CD8-positive, alpha-beta memory T cell (primary cell): ENCODE measurements around the gene LDLR. TPM values are rescaled to one million over a fixed set of nuclear protein-coding genes. Genes with fewer than 3 reads are reported as not detected.
"Not testable (repeated sequence)": the region's sequence is repeated elsewhere in the genome, so short reads cannot be mapped to it uniquely, and the experiment has no call there.

Experiments
- CTCF ChIA-PET: fragments of 350-600 bp; sonication (Branson Sonifier 250); formaldehyde crosslinking; loops from one replicate; lab custom pipeline; 2021; ENCODE audit warnings: antibody characterized with exemption; lab: Charles Lee
- POLR2A ChIA-PET: fragments of 350-600 bp; sonication (Branson Sonifier 250); formaldehyde crosslinking; loops from one replicate; lab custom pipeline; 2021; ENCODE audit warnings: antibody characterized with exemption; lab: Charles Lee
- DNase-seq, 5 donors: peaks; one replicate each; pipeline versions ENCODE4 v3.0.0 to v3.0.0-alpha.2; 2020 to 2022; ENCODE audit warnings: mixed read lengths in 1 of 5
- H3K27ac ChIP-seq: one replicate; pipeline ENCODE4 v1.7.0; 2013; ENCODE audit warnings: low read depth, mild to moderate bottlenecking, low read length, moderate library complexity
- H3K27me3 ChIP-seq: 2 replicates; pipeline ENCODE4 v1.7.0; 2013; ENCODE audit warnings: low read length, mild to moderate bottlenecking; ENCODE audit not compliant: insufficient read depth, poor library complexity, severe bottlenecking
- H3K36me3 ChIP-seq: 2 replicates; pipeline ENCODE4 v1.7.0; 2013; ENCODE audit warnings: mild to moderate bottlenecking, low read length, moderate library complexity; ENCODE audit not compliant: insufficient read depth
- H3K4me1 ChIP-seq: 2 replicates; pipeline ENCODE4 v1.7.0; 2013; ENCODE audit warnings: mild to moderate bottlenecking, low read length, moderate library complexity; ENCODE audit not compliant: insufficient read depth
- H3K4me3 ChIP-seq: 2 replicates; pipeline ENCODE4 v1.7.0; 2013; ENCODE audit warnings: mild to moderate bottlenecking, low read length
- H3K9me3 ChIP-seq: 2 replicates; pipeline ENCODE4 v1.7.0; 2013; ENCODE audit warnings: mild to moderate bottlenecking, low read length
- H3K27ac Mint-ChIP-seq, 8 donors: one replicate each; pipeline ENCODE4 v1.8.0; 2020 to 2021; ENCODE audit warnings: mixed read lengths in 8 of 8, mild to moderate bottlenecking in 6 of 8, inconsistent platforms in 3 of 8, moderate library complexity in 3 of 8
- H3K27me3 Mint-ChIP-seq, 2 donors: one replicate each; pipeline ENCODE4 v1.8.0; 2020 to 2021; ENCODE audit warnings: mixed read lengths in 2 of 2, mild to moderate bottlenecking in 1 of 2, moderate library complexity in 1 of 2
- H3K36me3 Mint-ChIP-seq, 3 donors: one replicate each; pipeline ENCODE4 v1.8.0; 2020 to 2021; ENCODE audit warnings: mixed read lengths in 3 of 3, inconsistent platforms in 1 of 3, mild to moderate bottlenecking in 1 of 3
- H3K4me1 Mint-ChIP-seq, 3 donors: one replicate each; pipeline ENCODE4 v1.8.0; 2020 to 2021; ENCODE audit warnings: mixed read lengths in 3 of 3, inconsistent platforms in 1 of 3, mild to moderate bottlenecking in 1 of 3
- H3K4me3 Mint-ChIP-seq, 7 donors: one replicate each; pipeline ENCODE4 v1.8.0; 2020 to 2021; ENCODE audit warnings: mixed read lengths in 7 of 7, mild to moderate bottlenecking in 6 of 7, moderate library complexity in 4 of 7, inconsistent platforms in 2 of 7
- H3K9me3 Mint-ChIP-seq, 5 donors: one replicate each; pipeline ENCODE4 v1.8.0; 2020 to 2022; ENCODE audit warnings: mixed read lengths in 5 of 5, mild to moderate bottlenecking in 3 of 5, moderate library complexity in 2 of 5, inconsistent platforms in 1 of 5
- polyA plus RNA-seq: library from polyadenylated mRNA; unstranded; fragments of 300-500 nt; fragmentation: Illumina TruSeq; gene quantifications from one replicate; pipeline ENCODE4 v1.2.3, GENCODE V29; 2021
- total RNA-seq, 2 experiments: library from RNA; stranded (reverse); gene quantifications; one replicate each; pipeline ENCODE4 v1.2.3, GENCODE V29; 2021

Gene LDLR
- total and polyA plus RNA-seq, 3 experiments from 2014 or later = 8.2 to 35.1 (median 27.7) TPM

DNA sequence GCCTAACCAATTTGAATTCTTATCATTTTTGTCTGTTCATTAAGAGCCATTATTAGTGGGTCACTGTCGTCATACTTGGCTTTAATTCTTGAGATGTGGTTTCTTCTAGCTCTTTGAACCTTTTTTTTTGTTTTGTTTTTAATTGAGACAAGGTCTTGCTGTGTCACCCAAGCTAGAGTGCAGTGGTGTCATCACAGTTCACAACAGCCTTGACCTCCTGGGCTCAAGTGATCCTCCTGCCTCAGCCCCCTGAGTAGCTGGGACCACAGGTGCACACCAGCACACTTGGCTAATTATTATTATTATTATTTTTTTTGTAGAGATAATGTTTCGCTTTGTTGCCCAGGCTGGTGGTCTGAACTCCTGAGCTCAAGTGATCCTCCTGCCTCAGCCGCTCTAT, 25.8 kb upstream of the LDLR start:
- peak overlapping the region in 3 of 8 donors; percentile 45 to 86 (median 57) for H3K27ac Mint-ChIP-seq
- Histone ChIP-seq H3K27ac (no peak overlapping the region), H3K4me1 (no peaks in the 10 kb centered on the region), H3K27me3 (no peaks in the 10 kb centered on the region), H3K36me3 (peaks cover 7% of the 10 kb centered on the region), H3K9me3 (no peaks in the 10 kb centered on the region), H3K4me3 (no peak overlapping the region)
- H3K4me3 Mint-ChIP-seq = no peak overlapping the region
- H3K9me3 Mint-ChIP-seq = no peaks in the 10 kb centered on the region
- peaks cover 5 to 47% (median 8%) of the 10 kb centered on the region in 3 donors for H3K36me3 Mint-ChIP-seq
- no peaks in the 10 kb centered on the region for H3K27me3 Mint-ChIP-seq
- no peaks in the 10 kb centered on the region for H3K4me1 Mint-ChIP-seq
- DNase-seq = no peak
- POLR2A ChIA-PET = no interaction called here
- CTCF ChIA-PET = interaction anchor here (1.2 to 1.8 kb wide), 2 partner anchors 28 to 63 kb away, joined by 4 to 7 read pairs; no protein-coding TSS in a partner anchor

DNA sequence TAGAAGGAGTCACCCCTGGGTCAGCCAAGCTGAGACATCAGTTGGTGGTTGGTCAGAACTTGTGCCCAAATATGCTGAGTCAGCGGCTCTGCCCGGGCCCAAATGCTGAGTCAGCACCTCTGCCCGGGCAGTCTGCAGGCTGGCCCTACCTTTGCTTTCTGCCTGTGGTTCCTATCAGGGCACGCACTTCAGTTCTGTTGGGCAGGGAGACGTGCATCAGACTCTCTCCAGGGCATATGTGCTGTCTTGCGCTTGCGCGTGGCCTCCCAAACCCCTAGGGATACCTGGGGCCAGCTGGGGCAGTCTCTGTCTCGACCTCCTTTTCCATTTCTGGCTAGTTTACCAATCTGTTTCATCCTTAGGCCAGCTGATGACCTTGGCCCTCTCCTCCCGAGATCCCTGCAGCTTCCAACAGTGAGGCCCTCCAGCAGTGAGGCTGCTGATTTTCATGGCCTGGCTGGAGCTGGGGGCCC, 24.4 kb upstream of the LDLR start:
- ChIA-PET CTCF (interaction anchor here (0.8 to 1.8 kb wide), 3 partner anchors 26 to 62 kb away, joined by 3 to 7 read pairs (median 3); no protein-coding TSS in a partner anchor), POLR2A (interaction anchor here (0.6 kb wide), 1 partner anchor 28 kb away, joined by 5 read pairs; no protein-coding TSS in a partner anchor)
- DNase-seq = no peak
- Mint-ChIP-seq H3K27me3 (no peaks in the 10 kb centered on the region), H3K4me1 (peaks cover 0 to 4% (median 0%) of the 10 kb centered on the region in 3 donors), H3K4me3 (no peak overlapping the region), H3K36me3 (peaks cover 5 to 42% (median 9%) of the 10 kb centered on the region in 3 donors), H3K9me3 (no peaks in the 10 kb centered on the region), H3K27ac (no peak overlapping the region)
- no peaks in the 10 kb centered on the region for H3K27me3 ChIP-seq
- no peak overlapping the region for H3K27ac ChIP-seq
- H3K36me3 ChIP-seq = peaks cover 7% of the 10 kb centered on the region
- no peaks in the 10 kb centered on the region for H3K4me1 ChIP-seq
- no peaks in the 10 kb centered on the region for H3K9me3 ChIP-seq
- H3K4me3 ChIP-seq = no peak overlapping the region

DNA sequence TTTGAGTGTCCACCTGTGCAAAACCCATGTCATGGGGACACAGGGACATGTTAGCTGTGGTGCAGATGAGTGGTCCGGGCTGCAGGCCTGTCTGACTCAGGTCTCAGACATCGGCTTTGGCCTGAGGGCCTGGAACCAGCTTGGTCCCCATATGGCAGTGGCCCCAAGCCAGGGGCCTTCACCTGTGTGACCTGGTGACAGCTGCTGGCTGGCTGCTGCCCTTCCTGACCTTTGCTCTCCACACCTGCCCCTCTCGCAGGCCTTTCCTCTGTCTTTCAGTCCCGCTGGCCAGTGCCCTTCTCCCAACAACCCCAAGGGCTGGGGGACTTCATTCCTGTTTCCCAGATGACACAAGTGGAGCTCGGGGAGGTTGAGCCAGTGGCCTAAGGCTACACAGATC, 22.9 kb upstream of the LDLR start:
- H3K27me3 Mint-ChIP-seq = no peaks in the 10 kb centered on the region

DNA sequence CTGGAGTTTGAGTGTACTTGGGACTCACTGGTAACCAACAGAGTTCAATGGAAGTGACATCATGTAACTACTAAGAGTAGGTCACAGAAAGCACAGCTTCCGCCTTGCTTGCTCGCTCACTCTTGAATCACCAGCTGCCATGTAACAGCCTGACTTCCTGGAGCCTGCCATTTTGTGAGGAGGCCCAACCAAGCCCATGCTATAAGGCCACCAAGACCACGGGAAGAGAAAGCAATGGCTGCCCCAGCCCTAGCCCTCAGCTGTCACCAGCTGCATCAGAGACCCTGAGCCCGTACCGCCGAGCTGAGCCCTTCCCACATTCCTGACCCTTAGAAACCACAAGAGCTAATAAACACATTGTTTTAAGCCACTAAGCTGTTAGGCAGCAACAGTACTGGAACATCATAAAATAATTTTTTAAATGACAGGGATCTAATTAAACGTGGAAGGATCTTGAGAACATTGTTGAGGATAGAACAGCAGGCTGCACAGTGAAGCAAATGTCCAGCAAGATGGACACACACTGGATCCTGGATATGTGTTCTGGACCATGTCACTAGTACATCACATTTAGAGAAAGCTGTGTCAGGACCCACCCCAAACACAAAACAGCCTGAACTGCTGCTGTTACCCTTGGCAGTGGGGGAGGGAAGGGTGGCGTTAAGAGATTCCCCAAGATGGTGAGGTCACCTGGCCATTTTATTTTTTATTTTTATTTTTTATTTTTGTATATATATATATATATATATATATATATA, 21.7 kb upstream of the LDLR start:
- ChIA-PET CTCF (no interaction called here), POLR2A (no interaction called here)
- H3K36me3 Mint-ChIP-seq = peaks cover 5 to 23% (median 7%) of the 10 kb centered on the region in 3 donors
- no peaks in the 10 kb centered on the region for H3K36me3 ChIP-seq
- H3K27ac ChIP-seq = no peak overlapping the region
- no peak overlapping the region for H3K4me3 Mint-ChIP-seq
- peaks cover 0 to 4% (median 0%) of the 10 kb centered on the region in 3 donors for H3K4me1 Mint-ChIP-seq
- no peaks in the 10 kb centered on the region for H3K4me1 ChIP-seq
- DNase-seq = no peak
- H3K4me3 ChIP-seq = no peak overlapping the region
- no peaks in the 10 kb centered on the region for H3K9me3 ChIP-seq
- no peaks in the 10 kb centered on the region for H3K27me3 Mint-ChIP-seq
- peak overlapping the region in 1 of 8 donors; percentile 54 for H3K27ac Mint-ChIP-seq
- no peaks in the 10 kb centered on the region for H3K9me3 Mint-ChIP-seq
- H3K27me3 ChIP-seq = no peaks in the 10 kb centered on the region

More for the DNA sequence above, 22.9 kb upstream of the LDLR start:
- Mint-ChIP-seq H3K27ac (peak overlapping the region in 1 of 8 donors; percentile 79), H3K4me3 (no peak overlapping the region), H3K36me3 (peaks cover 5 to 33% (median 9%) of the 10 kb centered on the region in 3 donors), H3K9me3 (no peaks in the 10 kb centered on the region), H3K4me1 (peaks cover 0 to 4% (median 0%) of the 10 kb centered on the region in 3 donors)
- DNase-seq = no peak
- ChIA-PET POLR2A (no interaction called here), CTCF (no interaction called here)
- Histone ChIP-seq H3K4me3 (no peak overlapping the region), H3K9me3 (no peaks in the 10 kb centered on the region), H3K27ac (no peak overlapping the region), H3K36me3 (peaks cover 7% of the 10 kb centered on the region), H3K4me1 (no peaks in the 10 kb centered on the region), H3K27me3 (no peaks in the 10 kb centered on the region)

DNA sequence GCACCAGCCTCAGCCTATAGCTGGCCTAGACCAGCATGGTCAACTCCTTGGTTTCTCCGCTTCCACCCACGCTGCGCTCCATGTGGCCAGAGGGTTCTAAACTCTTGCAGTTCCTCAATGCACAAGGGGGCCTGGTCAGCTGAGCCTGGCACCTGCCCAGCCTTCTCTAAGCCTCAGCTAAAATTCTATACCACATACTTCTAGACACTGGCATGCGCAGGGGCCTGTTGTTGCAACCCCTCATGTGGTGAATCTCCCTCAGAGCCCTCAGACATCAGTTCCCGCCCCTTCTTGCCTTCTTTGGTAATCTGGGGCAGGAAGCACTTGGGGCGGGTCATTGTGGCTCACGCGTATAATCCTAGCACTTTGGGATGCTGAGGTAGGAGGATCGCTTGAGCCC, 19.7 kb upstream of the LDLR start:
- Mint-ChIP-seq H3K36me3 (peaks cover 5 to 16% (median 7%) of the 10 kb centered on the region in 3 donors), H3K4me1 (peaks cover 2 to 7% (median 7%) of the 10 kb centered on the region in 3 donors), H3K27ac (peak overlapping the region in 2 of 8 donors; percentile 77 to 92), H3K4me3 (no peak overlapping the region), H3K9me3 (no peaks in the 10 kb centered on the region), H3K27me3 (no peaks in the 10 kb centered on the region)
- Histone ChIP-seq H3K9me3 (no peaks in the 10 kb centered on the region), H3K36me3 (no peaks in the 10 kb centered on the region), H3K27ac (no peak overlapping the region), H3K27me3 (no peaks in the 10 kb centered on the region), H3K4me3 (no peak overlapping the region), H3K4me1 (no peaks in the 10 kb centered on the region)
- CTCF ChIA-PET = no interaction called here
- POLR2A ChIA-PET = no interaction called here
- no peak for DNase-seq

DNA sequence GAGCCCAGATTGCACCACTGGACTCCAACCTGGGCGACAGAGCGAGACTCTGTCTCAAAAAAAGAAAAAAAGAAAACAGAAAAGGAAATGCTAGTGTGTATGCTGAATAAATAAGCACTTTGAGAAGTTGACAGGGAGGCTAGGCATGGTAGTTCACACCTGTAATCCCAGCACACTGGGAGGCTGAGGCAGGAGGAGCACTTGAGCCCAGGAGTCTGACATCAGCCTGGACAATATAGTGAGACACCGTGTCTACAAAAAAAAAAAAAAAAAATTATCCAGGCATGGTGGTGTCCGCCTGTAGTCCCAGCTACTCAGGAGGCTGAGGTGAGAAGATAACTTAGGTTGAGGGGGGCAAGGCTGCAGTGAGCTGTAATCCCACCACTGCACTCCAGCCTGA, 19.1 kb upstream of the LDLR start:
- Histone ChIP-seq H3K9me3 (no peaks in the 10 kb centered on the region), H3K27ac (no peak overlapping the region), H3K27me3 (no peaks in the 10 kb centered on the region), H3K4me1 (no peaks in the 10 kb centered on the region), H3K4me3 (no peak overlapping the region), H3K36me3 (no peaks in the 10 kb centered on the region)
- H3K9me3 Mint-ChIP-seq = no peaks in the 10 kb centered on the region
- H3K27me3 Mint-ChIP-seq = no peaks in the 10 kb centered on the region
- peaks cover 4 to 9% (median 8%) of the 10 kb centered on the region in 3 donors for H3K4me1 Mint-ChIP-seq
- H3K4me3 Mint-ChIP-seq = no peak overlapping the region
- H3K36me3 Mint-ChIP-seq = peaks cover 5 to 11% (median 7%) of the 10 kb centered on the region in 3 donors
- ChIA-PET POLR2A (no interaction called here), CTCF (no interaction called here)
- DNase-seq = no peak
- H3K27ac Mint-ChIP-seq = peak overlapping the region in 1 of 8 donors; percentile 33

DNA sequence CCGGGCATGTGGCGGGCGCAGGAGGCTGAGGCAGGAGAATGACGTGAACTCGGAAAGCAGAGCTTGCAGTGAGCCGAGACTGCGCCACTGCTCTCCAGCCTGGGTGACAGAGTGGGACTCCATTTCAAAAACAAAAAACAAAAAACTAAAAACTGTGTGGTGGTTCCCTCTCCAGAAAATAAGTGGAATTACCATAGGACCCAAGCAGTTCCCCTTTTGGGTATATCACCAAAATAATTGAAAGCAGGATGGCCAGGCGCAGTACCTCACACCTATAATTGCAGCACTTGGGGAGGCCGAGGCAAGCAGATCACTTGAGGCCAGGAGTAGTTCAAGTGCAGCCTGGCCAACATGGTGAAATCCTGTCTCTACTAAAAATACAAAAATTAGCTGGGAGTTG, 15.7 kb upstream of the LDLR start:
- ChIA-PET CTCF (interaction anchor here (0.6 kb wide), 1 partner anchor 11 kb away, joined by 3 read pairs; no protein-coding TSS in a partner anchor), POLR2A (no interaction called here)
- H3K27ac ChIP-seq = no peak overlapping the region
- Mint-ChIP-seq H3K9me3 (no peaks in the 10 kb centered on the region), H3K4me1 (peaks cover 4 to 9% (median 8%) of the 10 kb centered on the region in 3 donors), H3K36me3 (peaks cover 0 to 1% (median 0%) of the 10 kb centered on the region in 3 donors), H3K27me3 (no peaks in the 10 kb centered on the region), H3K4me3 (peak overlapping the region in 1 of 7 donors; percentile 27), H3K27ac (no peak overlapping the region)
- no peak overlapping the region for H3K4me3 ChIP-seq
- no peaks in the 10 kb centered on the region for H3K9me3 ChIP-seq
- H3K27me3 ChIP-seq = no peaks in the 10 kb centered on the region
- H3K4me1 ChIP-seq = no peaks in the 10 kb centered on the region
- DNase-seq = no peak
- no peaks in the 10 kb centered on the region for H3K36me3 ChIP-seq

DNA sequence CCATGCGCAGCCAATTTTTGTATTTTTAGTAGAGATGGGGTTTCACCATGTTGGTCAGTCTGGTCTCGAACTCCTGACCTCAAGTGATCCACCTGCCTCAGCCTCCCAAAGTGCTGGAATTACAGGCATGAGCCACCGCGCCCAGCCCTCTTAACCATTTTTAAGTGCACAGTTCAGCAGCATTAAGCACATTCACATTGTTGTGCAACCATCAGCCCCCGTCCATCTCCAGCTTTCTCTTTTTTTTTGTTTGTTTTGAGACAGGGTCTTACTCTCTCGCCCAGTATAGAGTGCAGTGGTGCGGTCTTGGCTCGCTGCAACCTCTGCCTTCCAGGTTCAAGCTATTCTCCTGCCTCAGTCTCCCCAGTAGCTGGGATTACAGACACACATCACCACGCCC, 12.5 kb upstream of the LDLR start:
- H3K36me3 Mint-ChIP-seq, H3K4me3 ChIP-seq, H3K27me3 Mint-ChIP-seq, H3K27ac ChIP-seq, H3K4me1 Mint-ChIP-seq, H3K4me1 ChIP-seq, POLR2A ChIA-PET, H3K4me3 Mint-ChIP-seq, H3K36me3 ChIP-seq, CTCF ChIA-PET, H3K9me3 ChIP-seq, H3K9me3 Mint-ChIP-seq, H3K27me3 ChIP-seq, DNase-seq: not testable (repeated sequence)
- peak overlapping the region in 1 of 8 donors; percentile 71 for H3K27ac Mint-ChIP-seq
